AG08396 (cell line): ENCODE results near the gene CAMKK2.
A peak's percentile ranks its signal among the peaks of the same experiment; 100 is the strongest.
"Not testable (repeated sequence)": the region's sequence is repeated elsewhere in the genome, so short reads cannot be mapped to it uniquely, and the experiment has no call there.

Experiments
- DNase-seq: peaks from one replicate; pipeline ENCODE4 v3.0.0; 2012; ENCODE audit warnings: low spot score, mixed read lengths

Gene CAMKK2

DNA sequence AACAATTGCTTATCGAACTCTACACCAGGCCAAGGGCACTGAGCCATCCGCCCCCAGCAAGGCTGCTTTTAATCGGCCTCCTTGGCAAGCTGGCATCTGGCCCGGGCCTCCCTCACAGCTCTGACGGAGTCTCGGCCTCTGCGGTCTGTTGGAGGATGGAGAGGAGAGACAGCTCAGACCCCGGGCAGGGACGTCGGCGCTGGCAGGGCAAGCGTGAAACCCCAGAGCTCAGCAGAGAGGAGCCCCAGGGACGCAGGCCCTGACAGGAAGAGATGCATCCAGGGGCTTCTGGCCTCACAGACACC, 17.5 kb downstream of the CAMKK2 start:
- DNase-seq, result peak; percentile 83

DNA sequence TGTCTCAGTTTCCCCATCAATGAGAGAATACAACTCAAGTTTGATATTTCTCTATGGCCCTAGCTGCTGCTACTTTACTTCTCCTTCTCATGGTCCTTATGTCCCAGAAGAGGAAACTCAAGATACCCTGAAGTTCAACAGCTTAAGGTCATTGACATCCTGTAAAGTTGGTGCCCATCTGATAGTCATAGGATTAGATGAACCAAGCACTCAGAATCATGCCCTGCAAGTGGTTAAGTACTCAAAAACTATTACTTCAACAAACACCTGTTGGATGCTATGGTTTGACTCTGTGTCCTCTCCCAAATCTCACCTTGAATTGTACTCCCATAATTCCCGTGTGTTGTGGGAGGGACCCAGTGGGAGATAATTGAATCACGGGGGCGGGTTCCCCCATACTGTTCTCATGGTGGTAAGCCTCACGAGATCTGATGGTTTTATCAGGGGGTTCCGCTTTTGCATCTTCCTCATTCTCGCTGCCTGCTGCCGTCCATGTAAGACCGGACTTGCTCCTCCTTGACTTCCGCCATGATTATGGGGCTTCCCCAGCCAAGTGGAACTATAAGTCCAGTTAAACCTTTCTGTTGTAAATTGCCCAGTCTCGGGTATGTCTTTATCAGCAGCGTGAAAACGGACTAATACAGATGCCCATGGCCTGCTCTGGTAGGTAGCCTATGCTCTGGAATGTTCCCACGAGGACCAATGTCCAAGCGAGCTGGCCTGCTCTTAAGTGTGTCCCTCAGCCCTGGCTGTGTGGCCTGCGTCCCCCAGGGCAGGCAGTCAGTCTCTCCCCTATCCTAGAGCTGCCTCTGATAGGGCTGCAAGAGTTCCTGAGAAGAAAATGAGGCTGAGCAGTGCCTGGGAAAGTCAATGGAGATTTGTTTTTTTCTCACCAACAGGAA, 18.1 kb downstream of the CAMKK2 start:
- no peak for DNase-seq

DNA sequence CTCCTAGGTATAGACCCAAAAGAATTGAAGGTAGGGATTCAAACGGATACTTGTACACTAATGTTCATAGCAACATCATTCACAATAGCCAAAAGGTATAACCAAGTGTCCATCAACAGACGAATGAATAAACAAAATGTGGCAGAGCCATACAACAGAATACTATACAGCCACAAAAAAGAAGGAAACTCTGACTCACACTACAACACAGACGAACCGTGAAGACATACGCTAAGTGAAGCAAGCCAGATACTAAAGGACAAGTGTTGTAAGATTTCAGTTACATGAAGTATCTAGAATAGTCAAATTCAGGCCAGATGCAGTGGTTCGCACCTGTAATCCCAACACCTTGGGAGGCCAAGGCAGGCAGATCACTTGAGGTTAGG, 19.1 kb downstream of the CAMKK2 start:
- no peak for DNase-seq

DNA sequence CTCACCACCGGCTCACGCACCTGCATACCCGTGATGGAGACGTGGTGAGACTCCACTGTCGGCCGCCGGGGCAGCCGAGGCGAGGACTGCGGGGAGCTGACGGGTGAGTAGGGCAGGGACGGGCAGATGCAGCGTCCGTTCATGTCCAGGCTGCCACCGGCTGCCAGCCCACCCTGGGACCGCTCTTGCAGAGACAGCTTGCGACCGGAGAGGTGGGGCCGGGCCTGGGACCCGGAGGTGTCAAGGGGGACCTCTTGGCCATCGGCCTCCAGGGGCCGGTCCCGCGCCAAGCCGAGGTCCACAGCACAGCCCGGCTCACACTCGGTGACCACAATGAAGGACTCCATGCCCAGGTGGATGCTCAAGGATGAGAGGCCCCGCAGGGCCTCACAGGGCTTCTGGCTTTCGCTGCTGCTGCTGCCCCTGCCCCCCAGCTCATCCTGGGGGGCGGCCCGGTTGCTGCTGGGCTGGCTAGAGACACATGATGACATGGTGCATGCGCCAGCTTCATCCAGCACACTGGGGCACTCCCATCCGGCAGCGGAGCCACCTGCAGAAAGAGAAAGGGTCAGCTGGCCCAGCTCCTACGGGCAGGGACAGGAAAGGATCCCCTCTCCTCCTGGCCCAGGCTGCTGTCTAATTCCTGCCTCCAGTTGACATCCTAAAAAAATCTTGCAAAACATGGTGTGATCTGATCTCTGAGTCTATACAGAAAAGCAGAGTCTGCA, 22.3 kb downstream of the CAMKK2 start:
- DNase-seq, result no peak

DNA sequence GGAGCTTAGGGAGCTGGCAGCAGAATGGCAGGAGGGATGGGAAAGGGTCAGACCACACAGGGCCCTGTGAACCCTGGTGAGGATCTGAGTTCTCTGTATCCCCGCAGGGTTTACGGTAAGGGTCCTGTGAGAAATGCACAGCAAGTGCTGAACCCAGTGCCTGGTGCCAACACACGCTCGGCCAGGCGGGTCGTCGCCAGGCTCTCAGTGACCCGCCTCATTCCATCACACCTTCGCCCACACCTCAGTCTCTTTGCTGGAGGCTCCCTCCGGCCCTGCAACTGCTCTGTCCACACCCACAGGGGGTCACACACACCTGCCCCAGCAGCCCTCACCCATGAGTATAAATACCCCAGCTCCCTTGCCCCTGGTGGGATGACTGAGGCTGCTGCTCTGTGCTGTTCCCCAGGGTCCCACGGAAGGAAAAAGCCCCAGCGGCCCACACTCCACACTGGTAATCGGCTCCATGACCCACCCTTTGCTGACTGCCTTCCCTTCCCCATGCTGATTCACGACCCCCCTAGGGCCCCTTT, 23.1 kb downstream of the CAMKK2 start:
- no peak for DNase-seq

DNA sequence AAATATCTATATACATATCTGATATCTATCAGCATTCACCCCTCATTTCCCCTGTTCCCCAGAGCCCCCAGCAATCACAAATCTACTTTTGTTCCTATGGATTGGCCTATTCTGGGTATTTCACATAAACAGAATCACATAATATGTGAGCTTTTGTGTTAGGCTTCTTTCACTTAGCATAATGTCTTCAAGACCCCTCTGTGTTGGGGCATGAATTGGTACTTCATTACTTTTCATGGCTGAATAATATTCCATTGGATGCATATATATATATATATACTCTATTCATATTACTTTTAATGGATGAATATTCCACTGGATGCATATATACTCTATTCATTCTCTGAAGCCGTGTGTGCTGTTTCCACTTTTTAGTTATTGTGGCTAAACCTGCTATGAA, 28.7 kb downstream of the CAMKK2 start:
- DNase-seq, result no peak

DNA sequence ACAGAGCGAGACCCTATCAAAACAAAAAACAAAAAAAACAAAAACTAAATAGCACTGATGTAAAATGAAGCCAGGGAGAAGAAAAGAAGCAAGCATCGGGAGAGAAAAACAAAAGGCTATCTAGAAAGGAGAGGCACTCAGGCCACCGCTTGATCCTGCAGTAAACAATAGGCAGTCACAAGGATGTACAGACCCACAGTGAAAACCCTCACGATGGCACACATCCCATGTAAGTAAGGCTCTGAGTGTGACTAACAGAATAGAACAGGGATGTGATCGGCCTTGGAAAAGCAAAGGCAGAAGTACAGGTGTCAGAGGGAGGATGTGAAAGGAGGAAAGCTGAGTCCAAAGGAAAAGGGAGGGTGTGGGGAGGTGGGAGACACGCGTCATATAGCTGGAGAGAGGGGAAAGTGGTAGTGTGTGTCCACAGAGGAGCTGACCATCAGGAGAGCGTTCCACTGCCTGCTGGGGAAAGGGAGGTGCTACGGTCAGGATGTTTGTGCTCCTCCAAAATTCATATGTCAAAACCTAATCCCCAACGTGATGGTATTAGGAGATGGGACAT, 31.5 kb downstream of the CAMKK2 start:
- DNase-seq, result no peak

DNA sequence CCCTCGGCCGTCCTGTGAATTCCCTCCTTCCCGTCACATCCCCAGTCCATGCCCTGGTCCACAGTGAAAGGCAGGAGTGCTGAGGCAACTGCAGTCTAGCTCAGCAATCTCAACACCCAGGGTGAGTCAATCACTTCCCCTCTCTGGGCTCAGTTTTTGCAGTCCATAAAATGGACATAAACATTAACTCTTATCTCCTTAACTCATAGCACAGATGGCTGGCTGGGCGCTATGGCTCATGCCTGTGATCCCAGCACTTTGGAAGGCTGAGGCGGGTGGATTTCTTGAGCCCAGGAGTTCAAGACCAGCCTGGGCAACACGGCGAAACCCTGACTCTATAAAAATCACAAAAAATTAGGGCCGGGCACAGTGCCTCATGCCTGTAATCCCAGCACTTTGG, 32.4 kb downstream of the CAMKK2 start:
- DNase-seq, result no peak

DNA sequence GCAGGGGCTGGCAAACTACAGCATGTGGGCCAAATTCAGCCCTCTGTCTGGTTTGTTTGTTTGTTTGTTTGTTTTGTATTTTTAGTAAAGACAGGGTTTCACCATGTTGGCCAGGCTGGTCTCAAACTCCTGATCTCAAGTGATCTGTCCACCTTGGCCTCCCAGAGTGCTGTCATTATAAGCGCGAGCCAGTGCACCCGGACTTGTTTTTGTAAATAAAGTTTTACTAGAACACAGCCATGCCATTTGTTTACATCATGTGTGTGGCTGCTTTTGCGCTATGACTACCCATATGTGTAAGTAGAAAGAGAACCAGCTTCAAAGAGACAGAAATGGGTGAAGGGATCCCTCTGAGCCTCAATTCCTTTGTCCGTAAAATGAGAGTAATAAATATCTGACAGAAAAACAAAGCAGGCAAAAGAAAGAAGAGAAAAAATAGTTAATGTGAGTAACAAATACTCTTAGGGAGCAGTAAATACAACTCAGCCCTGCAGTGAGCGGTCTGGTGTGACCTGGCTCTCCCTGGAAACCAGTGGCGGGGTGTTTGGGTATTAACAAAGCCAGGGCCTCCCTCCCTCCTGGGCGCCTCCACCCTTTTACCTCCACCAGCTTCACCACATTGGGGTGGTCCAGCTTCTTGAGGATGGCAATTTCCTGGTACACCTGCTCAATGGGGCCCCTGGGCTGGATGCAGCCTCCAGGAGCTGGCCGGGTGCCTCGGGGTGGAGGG, 33.1 kb downstream of the CAMKK2 start:
- DNase-seq, result no peak

DNA sequence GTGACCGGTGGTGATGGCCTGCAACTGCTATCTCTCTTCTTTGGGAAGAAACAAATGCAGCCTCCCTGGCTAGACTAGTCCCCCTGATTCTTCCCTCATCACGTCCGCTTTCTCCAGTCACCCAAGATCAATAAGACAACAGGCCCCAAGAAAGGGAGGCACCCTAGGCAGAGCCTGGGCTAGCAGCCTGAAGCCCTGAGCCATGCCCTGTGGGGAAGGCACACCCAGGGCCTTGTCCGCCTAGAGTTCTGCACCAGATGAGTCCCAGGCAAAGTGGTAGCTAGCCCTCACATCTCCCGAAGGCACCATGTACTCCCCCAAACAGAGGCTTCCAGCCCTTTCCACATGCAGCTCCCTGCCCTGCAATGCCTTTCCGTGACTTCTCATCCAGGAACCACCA, 35.1 kb downstream of the CAMKK2 start:
- DNase-seq, result no peak

DNA sequence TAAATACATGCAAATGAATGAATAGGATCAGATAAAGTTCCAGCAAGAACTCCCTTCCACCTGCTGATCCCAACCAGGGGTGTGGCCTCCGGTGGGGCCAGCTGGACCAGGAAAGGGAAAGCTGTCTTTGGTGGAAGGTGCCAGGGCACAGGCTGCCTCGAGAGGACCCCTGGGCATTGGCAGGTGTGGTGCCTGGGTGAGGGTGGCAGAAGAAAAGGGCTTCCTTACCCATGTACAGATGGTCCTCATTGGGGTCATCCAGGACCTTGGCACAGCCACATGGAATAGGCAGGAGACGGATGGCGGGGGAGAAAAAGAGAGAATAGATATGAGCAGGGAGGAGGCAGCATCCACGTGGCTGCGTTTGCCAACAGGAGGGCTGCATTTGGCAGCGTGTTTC, 36.4 kb downstream of the CAMKK2 start:
- no peak for DNase-seq

DNA sequence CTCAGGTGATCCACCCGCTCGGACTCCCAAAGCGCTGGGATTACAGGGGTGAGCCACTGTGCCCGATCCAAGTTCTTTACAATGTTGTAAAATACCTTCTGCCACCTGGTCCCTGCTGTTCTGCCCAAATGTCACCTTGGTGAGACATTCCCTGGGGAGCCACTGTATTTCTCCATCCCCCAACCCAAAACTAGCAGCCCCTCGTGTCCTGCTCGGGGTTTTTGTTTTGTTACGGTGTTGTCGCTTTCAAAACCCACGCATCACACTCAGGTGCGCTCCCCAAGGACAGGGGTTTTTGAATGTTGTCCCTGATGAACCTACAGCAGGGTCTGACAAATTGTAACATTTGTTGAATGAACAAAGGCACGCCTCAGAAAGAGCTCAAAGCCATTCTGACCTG, 37.4 kb downstream of the CAMKK2 start:
- no peak for DNase-seq

DNA sequence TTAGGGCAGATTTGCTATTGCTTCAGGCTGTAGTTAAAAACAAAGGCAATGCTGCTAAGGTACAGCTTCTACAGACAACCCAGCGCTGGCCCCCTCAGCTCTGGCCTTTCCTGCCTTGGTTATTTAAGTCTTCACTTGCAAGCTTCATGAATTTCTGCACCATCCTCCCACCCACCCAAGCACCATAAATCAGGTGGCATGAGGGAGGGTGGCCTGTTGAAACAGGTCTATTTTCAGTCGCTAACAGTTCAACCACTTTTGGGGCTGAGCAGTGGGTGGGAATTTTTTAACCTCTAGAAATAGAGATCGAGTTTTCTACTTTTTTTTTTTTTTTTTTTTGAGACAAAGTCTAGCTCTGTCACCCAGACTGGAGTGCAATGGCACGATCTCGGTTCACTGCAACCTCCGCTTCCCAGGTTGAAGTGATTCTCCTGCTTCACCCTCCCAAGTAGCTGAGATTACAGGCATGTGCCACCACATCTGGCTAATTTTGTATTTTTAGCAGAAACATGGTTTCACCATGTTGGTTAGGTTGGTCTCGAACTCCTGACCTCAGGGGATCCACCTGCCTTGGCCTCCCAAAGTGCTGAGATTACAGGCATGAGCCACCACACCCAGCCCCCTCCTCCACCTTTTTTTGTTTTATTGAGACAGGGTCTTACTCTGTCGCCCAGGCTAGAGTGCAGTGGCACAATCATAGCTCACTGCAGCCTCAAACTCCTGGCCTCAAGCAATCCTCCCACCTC, 38.6 kb downstream of the CAMKK2 start:
- not testable (repeated sequence) for DNase-seq

DNA sequence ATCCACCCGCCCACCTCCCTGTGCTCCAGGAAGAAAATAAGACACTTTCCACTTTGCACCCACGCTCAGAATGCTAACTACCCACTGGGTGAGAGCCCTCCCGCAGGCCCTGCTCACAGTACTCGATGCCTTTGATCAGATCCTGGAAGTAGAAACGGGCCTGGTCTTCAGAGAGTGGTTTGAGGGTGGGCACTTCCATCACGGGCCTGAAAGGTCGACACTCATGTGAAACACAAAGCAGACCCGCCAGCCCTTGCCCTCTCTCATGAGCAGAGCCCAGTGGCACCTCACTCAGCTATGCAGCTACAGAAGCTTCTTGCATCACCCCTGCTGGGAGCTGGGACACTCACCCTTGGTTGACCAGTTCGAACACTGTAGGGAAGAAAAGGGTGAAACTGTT, 41.1 kb downstream of the CAMKK2 start:
- DNase-seq, result no peak

DNA sequence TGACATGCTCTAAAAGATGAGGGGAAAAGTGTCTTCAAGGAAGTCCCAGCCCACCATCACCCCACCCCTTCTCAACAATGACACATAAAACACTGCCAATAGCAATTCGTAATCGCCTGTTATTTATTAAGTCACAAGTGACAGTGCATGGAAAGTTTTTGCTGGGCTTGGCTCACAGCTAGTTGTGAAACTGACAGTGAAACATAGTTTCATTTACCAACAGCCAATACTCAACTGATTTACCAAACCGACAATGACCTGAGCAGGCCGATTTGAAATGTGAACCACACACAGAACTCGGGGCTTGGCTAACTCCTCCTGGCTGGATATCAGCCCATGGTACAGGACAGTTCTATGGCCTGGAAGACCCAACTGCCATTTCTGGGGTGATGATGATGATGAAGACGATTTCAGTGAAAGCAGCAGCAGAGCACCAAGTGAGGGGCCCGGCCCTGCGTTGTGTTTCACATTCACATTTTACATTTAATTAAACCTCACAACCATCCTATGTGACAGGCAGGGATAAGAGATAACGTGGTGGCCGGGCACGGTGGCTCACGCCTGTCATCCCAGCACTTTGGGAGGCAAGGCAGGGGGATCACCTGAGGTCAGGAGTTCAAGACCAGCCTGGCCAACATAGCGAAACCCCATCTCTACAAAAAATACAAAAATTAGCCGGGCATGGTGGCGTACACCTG, 42.7 kb downstream of the CAMKK2 start:
- DNase-seq, result no peak

DNA sequence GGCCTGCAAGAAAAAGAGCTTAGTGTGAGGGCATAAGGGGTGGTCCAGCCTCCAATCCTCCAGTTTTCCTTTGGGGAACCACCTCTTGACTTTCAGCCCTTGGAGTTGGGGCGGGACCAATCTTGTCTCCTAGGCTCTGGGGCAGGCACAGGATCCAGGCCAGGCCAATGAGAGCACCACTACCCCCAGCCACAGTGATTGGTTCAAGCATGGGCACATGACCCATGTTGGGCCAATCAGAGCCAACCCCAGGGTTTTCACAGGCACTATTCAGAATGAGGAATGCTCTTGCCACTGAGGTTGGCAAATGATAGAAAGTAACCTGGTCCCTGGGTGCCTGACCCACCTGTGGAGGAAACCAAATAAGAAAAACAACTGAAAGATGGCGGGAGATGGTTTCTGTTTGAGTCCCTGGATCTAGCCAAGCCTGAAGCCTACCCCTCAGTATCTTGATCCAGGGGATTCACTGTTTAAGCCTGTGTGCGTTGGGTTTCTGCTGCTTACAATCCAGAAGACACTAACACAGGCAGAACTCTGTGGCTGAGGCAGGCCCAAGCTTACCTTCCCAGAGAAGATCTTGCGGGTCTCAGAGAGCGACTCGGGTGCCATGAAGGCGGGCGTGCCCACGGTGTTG, 43.7 kb downstream of the CAMKK2 start:
- DNase-seq, result no peak

DNA sequence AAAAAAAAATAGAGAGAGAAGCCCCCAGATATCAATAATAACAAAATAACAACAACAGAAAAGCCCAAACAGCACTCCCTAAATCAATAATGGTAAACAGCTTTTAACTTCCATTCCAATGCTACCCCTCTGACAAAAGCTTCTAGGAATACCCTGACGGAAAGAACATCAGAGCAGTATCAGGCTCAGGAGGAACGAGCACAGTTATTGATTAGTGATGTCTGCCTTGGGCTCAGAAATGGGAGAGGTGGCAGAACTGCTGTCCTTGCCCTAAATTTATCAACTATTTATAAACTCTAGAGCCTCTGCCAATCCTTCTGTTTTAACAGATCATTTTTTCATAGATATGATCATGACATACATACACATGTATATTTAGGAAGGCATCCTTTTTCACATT, 44.7 kb downstream of the CAMKK2 start:
- DNase-seq, result no peak

DNA sequence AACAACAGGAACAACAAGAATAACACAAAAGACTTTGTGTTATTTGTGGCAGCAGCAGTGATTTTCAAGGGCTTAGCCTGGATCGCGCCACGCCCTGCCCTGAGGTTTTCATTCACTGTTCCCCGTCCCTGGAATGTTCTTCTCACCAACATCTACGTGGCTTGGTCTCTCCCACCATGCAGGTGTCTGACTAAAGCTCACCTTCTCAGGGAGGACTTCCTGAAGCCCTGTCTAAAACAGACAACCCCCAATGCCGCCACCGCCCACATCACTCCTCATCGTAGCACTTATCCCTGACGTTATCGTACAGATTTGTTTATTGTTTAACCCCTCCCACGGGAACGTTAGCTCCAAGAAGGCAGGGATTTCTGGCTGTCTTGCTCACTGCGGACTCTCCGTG, 46.1 kb downstream of the CAMKK2 start:
- DNase-seq, result no peak

DNA sequence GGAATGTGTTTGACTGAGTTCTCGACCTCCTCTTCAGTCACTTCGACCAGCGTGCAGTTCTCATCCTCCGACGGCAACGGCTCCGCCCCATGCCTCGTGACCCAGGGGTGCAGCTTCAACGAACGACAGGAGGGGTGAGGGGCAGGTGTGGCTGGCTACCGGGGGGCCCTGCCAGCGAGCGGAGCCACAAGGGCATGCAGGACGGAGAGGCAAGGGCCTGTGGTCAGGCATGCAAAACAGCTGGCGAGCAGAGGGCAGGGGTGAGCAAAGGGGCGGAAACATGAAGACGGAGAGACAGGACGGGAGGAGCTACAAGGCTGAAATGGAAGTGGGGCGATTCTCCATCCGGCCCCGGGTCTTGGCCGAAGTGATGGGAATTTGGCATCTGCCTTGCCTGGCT, 47.9 kb downstream of the CAMKK2 start:
- no peak for DNase-seq

DNA sequence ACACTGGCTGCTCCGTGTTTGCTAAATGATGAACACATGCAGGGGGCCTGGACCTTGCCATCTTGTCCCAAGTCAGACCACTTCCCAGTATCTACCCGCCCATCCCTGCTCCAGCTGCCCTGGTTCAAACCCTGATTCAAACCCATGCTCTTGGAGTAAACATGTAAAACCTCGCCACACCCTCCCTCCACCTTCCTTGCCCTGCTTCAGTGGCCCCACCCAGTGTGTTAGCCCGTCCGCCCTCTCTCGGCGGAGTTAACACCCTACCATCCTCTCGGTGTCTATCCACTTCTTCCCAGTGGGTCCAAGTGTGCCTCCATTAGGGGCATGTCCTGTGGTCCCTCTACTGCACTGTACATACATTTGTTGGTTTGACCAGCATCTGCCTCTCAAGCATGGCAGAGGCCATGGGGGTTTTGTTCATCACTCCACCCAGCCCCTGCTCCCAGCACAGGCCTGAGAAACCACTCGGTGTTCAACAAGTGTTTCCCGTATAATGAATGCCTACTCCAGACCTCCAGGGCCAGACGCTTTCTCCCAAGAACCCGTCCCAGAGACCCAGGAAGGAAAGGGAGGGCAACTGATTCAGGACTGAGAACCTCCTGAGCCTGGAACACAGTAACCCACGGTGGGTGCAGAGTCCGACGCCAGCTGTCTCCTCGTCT, 49.5 kb downstream of the CAMKK2 start:
- DNase-seq, result no peak
